Measurements from ENCODE around the gene FOXR1.

DNA sequence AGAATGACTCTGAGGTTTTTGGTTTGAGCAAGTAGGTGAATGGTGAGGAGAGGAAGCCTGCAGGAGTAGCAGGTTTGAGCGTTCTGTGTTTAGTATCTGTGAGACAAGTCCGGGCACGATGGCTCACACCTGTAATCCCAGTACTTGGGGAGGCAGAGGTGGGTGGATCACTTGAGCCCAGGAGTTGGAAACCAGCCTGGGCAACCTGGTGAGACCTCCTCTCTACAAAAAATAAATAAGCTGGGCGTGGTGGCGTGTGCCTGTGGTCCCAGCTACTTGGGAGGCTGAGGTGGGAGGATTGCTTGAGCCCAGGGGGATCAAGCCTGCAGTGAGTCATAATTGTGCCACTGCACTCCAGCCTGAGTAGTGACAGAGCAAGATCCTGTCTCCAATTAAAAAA is 16.7 kb downstream of the FOXR1 start:
- TF ChIP-seq HDAC2 (IDR thresholded peaks at IDR 0.05; ENCODE audit: borderline replicate concordance in 1 of 2, low read depth in 2 of 2, low read length in 2 of 2) (no peak), EZH2 (IDR thresholded peaks at IDR 0.05; ENCODE audit: low read depth, low read length, severe bottlenecking) (no peak), SIN3A (conservative IDR thresholded peaks at IDR 0.05 in 1 of 2, IDR thresholded peaks at IDR 0.05 in 1 of 2; ENCODE audit: low read depth in 1 of 2, low read length in 2 of 2) (no peak), CHD2 (IDR thresholded peaks at IDR 0.05; ENCODE audit: low read length) (no peak), POLR2A (IDR thresholded peaks at IDR 0.05; ENCODE audit: control extremely low read depth in 1 of 2, low read depth in 2 of 2, low read length in 2 of 2) (no peak)
- TF ChIP-seq, protein P1, sequence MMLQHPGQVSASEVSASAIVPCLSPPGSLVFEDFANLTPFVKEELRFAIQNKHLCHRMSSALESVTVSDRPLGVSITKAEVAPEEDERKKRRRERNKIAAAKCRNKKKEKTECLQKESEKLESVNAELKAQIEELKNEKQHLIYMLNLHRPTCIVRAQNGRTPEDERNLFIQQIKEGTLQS (IDR thresholded peaks at IDR 0.05; ENCODE audit: insufficient read depth, low read depth, low read length): no peak
- TF ChIP-seq, protein P2, sequence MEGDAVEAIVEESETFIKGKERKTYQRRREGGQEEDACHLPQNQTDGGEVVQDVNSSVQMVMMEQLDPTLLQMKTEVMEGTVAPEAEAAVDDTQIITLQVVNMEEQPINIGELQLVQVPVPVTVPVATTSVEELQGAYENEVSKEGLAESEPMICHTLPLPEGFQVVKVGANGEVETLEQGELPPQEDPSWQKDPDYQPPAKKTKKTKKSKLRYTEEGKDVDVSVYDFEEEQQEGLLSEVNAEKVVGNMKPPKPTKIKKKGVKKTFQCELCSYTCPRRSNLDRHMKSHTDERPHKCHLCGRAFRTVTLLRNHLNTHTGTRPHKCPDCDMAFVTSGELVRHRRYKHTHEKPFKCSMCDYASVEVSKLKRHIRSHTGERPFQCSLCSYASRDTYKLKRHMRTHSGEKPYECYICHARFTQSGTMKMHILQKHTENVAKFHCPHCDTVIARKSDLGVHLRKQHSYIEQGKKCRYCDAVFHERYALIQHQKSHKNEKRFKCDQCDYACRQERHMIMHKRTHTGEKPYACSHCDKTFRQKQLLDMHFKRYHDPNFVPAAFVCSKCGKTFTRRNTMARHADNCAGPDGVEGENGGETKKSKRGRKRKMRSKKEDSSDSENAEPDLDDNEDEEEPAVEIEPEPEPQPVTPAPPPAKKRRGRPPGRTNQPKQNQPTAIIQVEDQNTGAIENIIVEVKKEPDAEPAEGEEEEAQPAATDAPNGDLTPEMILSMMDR (IDR thresholded peaks at IDR 0.05; ENCODE audit: control extremely low read depth in 1 of 3, insufficient read depth in 1 of 3, low read depth in 1 of 3, low read length in 3 of 3): no peak

Measured in H1 (cell line).